Loucy (cell line): ENCODE data around the gene AMIGO2.
"Not testable (repeated sequence)": the region's sequence is repeated elsewhere in the genome, so short reads cannot be mapped to it uniquely, and the experiment has no call there.

Experiments
- CTCF ChIP-seq: fragments of 200-600 bp; sonication (generic); conservative IDR thresholded peaks from 2 replicates; pipeline ENCODE4 v1.5.1; 2014; ENCODE audit warnings: mild to moderate bottlenecking, antibody characterized with exemption, low read length
- EZH2phosphoT487 ChIP-seq: fragments of 200-600 bp; IDR thresholded peaks from 2 replicates; pipeline ENCODE4 v1.6.1; 2018; ENCODE audit warnings: antibody characterized with exemption, mild to moderate bottlenecking, moderate library complexity, borderline replicate concordance

DNA sequence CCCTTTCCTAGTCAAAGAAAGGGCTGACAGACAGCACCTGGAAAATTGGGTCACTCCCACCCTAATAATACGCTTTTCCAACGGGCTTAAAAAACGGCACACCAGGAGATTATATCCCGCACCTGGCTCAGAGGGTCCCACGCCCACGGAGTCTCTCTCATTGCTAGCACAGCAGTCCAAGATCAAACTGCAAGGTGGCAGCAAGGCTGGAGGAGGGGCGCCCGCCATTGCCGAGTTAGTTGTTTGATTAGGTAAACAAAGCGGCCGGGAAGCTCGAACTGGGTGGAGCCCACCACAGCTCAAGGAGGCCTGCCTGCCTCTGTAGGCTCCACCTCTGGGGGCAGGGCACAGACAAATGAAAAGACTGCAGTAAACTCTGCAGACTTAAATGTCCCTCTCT lies 22.8 kb downstream of the AMIGO2 start:
- TF ChIP-seq CTCF, EZH2phosphoT487: not testable (repeated sequence)
